ENCODE measurements around the gene ATF6B. TPM values are rescaled to one million over a fixed set of nuclear protein-coding genes. Genes with fewer than 3 reads are reported as not detected.
"Not testable (repeated sequence)": the region's sequence is repeated elsewhere in the genome, so short reads cannot be mapped to it uniquely, and the experiment has no call there.

Gene ATF6B
- total RNA-seq, 8 experiments from 2014 or later: 25.6 to 59.0 (median 45.1) TPM

- no peaks in the 10 kb centered on the region for H3K4me1 ChIP-seq (replicated peaks in 1 of 2)
- ATAC-seq (replicated peaks in 6 of 8): no peak
- no peak overlapping the region for H3K27ac ChIP-seq
- WGBS, 10 experiments: 88 to 100% (median 91%) methylated on average over 2 to 5 of the region's 10 CpGs; no CpG with 5 or more reads in 6 of the 10 experiments
- no peak overlapping the region for H3K4me3 ChIP-seq
- in situ Hi-C loops (cut with MboI; ENCODE audit: low pct_unique_long_range_greater_than_20kb in 2 of 9, low sequenced_read_pairs in 9 of 9, unreplicated experiment in 9 of 9): no loop called here
Measured at GRCh38 chr6:32073613-32074012, 54.4 kb downstream of the ATF6B start.

GRCh38 chr6:32073101-32073500, 54.9 kb downstream of the ATF6B start:
- Histone ChIP-seq H3K4me3 (no peak overlapping the region), H3K27ac (no peak overlapping the region), H3K4me1 (replicated peaks in 1 of 2) (no peaks in the 10 kb centered on the region)
- WGBS, 10 experiments: 0 to 100% (median 58%) methylated on average over 1 to 3 of the region's 3 CpGs; no CpG with 5 or more reads in 3 of the 10 experiments
- no peak for ATAC-seq (replicated peaks in 6 of 8)
- in situ Hi-C loops (cut with MboI; ENCODE audit: low pct_unique_long_range_greater_than_20kb in 2 of 9, low sequenced_read_pairs in 9 of 9, unreplicated experiment in 9 of 9): no loop called here

GRCh38 chr6:32070814-32071543, 57.1 kb downstream of the ATF6B start:
- H3K27ac ChIP-seq: no peak overlapping the region
- ATAC-seq (replicated peaks in 6 of 8): no peak
- no peak overlapping the region for H3K4me3 ChIP-seq
- 60 to 100% (median 80%) methylated on average over 1 to 5 of the region's 16 CpGs; no CpG with 5 or more reads in 3 of the 10 experiments for WGBS, 10 experiments
- no peaks in the 10 kb centered on the region for H3K4me1 ChIP-seq (replicated peaks in 1 of 2)
- in situ Hi-C loops (cut with MboI; ENCODE audit: low pct_unique_long_range_greater_than_20kb in 2 of 9, low sequenced_read_pairs in 9 of 9, unreplicated experiment in 9 of 9): no loop called here

DNA sequence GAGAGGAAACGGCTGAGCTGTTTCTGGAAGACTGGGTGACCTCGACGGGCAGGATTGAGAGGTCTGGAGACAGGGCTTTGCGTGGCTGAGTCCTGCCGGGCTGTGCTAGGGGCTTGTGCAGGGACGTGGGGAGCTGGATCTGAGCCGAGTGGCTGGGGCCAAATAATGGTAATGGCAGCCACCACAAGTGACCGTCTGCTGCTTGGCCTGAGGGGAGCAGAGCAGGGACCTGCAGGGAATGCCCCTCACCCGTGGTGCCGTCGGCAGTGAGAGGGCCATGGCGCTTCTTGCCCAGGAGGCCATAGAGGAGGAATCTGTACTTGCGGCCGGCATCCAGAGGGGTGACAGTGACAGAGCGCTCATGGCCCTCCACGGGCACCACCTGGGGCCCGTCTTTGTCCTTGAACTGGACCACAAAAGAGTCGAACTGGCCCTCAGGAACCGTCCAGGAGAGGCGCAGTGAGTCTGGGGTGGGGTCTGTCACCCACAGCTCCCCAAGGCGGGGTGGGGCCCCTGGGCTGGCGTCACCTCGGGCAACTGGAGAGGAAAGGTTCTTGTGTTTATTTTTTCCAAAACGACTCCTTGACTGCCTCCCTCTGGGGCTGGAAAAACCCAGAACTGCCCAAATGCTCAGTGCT, 58.0 kb downstream of the ATF6B start:
- peak in 3 of 8 experiments; percentile 19 to 24 (median 23) for ATAC-seq (replicated peaks in 6 of 8)
- in situ Hi-C loops (cut with MboI; ENCODE audit: low pct_unique_long_range_greater_than_20kb in 2 of 9, low sequenced_read_pairs in 9 of 9, unreplicated experiment in 9 of 9): no loop called here
- Histone ChIP-seq H3K27ac (no peak overlapping the region), H3K4me1 (replicated peaks in 1 of 2) (no peaks in the 10 kb centered on the region), H3K4me3 (no peak overlapping the region)
- WGBS, 10 experiments: 0 to 85% (median 68%) methylated on average over 1 to 8 of the region's 24 CpGs; no CpG with 5 or more reads in 6 of the 10 experiments

GRCh38 chr6:32069460-32069859, 58.6 kb downstream of the ATF6B start:
- Histone ChIP-seq H3K4me3 (no peak overlapping the region), H3K27ac (no peak overlapping the region), H3K4me1 (replicated peaks in 1 of 2) (no peaks in the 10 kb centered on the region)
- in situ Hi-C loops (cut with MboI; ENCODE audit: low pct_unique_long_range_greater_than_20kb in 2 of 9, low sequenced_read_pairs in 9 of 9, unreplicated experiment in 9 of 9): no loop called here
- WGBS, 10 experiments: 57 to 100% (median 84%) methylated on average over 2 to 11 of the region's 17 CpGs; no CpG with 5 or more reads in 5 of the 10 experiments
- peak in 4 of 8 experiments; percentile 21 to 34 (median 28) for ATAC-seq (replicated peaks in 6 of 8)

DNA sequence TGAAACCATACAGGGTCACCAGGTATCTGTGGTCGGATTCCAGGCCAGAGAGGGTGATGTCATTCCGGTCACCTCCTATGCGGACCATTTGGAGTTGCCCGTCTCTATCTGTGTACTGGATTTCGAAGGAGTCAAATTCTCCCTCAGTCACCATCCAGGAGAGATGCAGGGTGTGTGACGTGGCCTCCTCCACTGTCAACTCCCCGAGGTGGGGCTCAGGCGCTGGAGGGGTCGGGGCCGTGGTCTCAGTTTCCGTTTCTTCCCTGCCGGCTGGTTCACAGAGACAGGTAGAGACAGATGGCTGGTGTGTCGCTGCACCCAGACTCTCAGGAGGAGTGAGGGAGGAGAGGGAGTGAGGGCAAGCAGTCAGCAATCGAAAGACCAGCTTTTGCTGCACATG, 59.2 kb downstream of the ATF6B start:
- Histone ChIP-seq H3K4me1 (replicated peaks in 1 of 2) (no peaks in the 10 kb centered on the region), H3K4me3 (no peak overlapping the region), H3K27ac (no peak overlapping the region)
- no peak for ATAC-seq (replicated peaks in 6 of 8)
- WGBS, 10 experiments: 20 to 93% (median 82%) methylated on average over 1 to 7 of the region's 14 CpGs; no CpG with 5 or more reads in 3 of the 10 experiments
- in situ Hi-C loops (cut with MboI; ENCODE audit: low pct_unique_long_range_greater_than_20kb in 2 of 9, low sequenced_read_pairs in 9 of 9, unreplicated experiment in 9 of 9): no loop called here

DNA sequence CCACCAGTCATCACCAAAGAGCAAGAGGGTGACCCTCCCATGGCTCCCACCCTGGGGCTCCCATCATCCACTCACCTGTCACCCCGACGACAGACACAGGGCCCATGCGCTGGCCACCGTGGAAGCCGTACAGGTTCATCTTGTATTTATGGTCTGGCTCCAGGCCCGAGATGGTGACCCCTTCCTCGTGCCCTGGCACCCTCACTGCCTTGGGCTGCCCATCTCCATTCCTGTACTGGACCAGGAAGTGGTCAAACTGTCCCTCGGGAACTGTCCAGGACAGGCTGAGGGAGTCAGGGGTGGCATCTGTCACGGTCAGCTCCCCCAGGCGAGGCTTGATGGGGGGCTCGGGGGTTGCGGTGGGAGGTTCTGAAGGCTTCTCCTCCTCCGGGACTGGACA, 59.7 kb downstream of the ATF6B start:
- in situ Hi-C loops (cut with MboI; ENCODE audit: low pct_unique_long_range_greater_than_20kb in 2 of 9, low sequenced_read_pairs in 9 of 9, unreplicated experiment in 9 of 9); H3K4me3 ChIP-seq: not testable (repeated sequence)

GRCh38 chr6:32067521-32067920, 60.5 kb downstream of the ATF6B start:
- in situ Hi-C loops (cut with MboI; ENCODE audit: low pct_unique_long_range_greater_than_20kb in 2 of 9, low sequenced_read_pairs in 9 of 9, unreplicated experiment in 9 of 9); H3K27ac ChIP-seq; H3K4me3 ChIP-seq; H3K4me1 ChIP-seq (replicated peaks in 1 of 2); ATAC-seq (replicated peaks in 6 of 8): not testable (repeated sequence)
- 100% methylated on average over 1 of the region's 19 CpGs; no CpG with 5 or more reads in 9 of the 10 experiments for WGBS, 10 experiments

More for the DNA sequence above, 59.7 kb downstream of the ATF6B start:
- H3K27ac ChIP-seq; H3K4me1 ChIP-seq (replicated peaks in 1 of 2); ATAC-seq (replicated peaks in 6 of 8): not testable (repeated sequence)
- 79 to 94% methylated on average over 3 to 4 of the region's 13 CpGs; no CpG with 5 or more reads in 8 of the 10 experiments for WGBS, 10 experiments

Other genes with a start within 250 kb of the ATF6B start
- gene SLC44A4, start 249.2 kb downstream of the ATF6B start, total RNA-seq: 1 to 10 TPM in 2 of 8 experiments, under 1 TPM in 5, not detected in 1; 0.07 to 1.0 (median 0.41) TPM
- gene EHMT2, start 230.5 kb downstream of the ATF6B start, total RNA-seq: 100 to 1,000 TPM in 1 of 8 experiments, 10 to 100 TPM in 7; 19.9 to 112 (median 60.3) TPM
- 10 to 100 TPM in 6 of 8 experiments, 1 to 10 TPM in 2; 1.9 to 34.9 (median 15.9) TPM for gene ZBTB12, start 226.2 kb downstream of the ATF6B start, total RNA-seq
- 10 to 100 TPM in 1 of 8 experiments, 1 to 10 TPM in 6, under 1 TPM in 1; 0.67 to 55.1 (median 1.8) TPM for gene C2, start 200.5 kb downstream of the ATF6B start, total RNA-seq
- gene CFB, start 182.2 kb downstream of the ATF6B start, total RNA-seq: 100 to 1,000 TPM in 1 of 8 experiments, 10 to 100 TPM in 3, 1 to 10 TPM in 4; 2.3 to 300 (median 12.7) TPM
- 10 to 100 TPM; 50.3 to 91.1 (median 72.3) TPM for gene NELFE, start 169.3 kb downstream of the ATF6B start, total RNA-seq
- 10 to 100 TPM; 30.6 to 68.4 (median 52.9) TPM for gene SKIC2, start 169.1 kb downstream of the ATF6B start, total RNA-seq
- 10 to 100 TPM; 15.3 to 26.9 (median 22.9) TPM for gene DXO, start 156.1 kb downstream of the ATF6B start, total RNA-seq
- 100 to 1,000 TPM in 1 of 8 experiments, 10 to 100 TPM in 4, 1 to 10 TPM in 3; 3.1 to 631 (median 17.1) TPM for gene C4A, start 146.2 kb downstream of the ATF6B start, total RNA-seq
- 100 to 1,000 TPM in 1 of 8 experiments, 10 to 100 TPM in 4, 1 to 10 TPM in 3; 2.5 to 575 (median 14.2) TPM for gene C4B, start 113.5 kb downstream of the ATF6B start, total RNA-seq
- gene CYP21A2, start 89.8 kb downstream of the ATF6B start, total RNA-seq: 1 to 10 TPM in 2 of 8 experiments, under 1 TPM in 6; 0.16 to 8.7 (median 0.77) TPM
- gene TNXB, start 18.9 kb downstream of the ATF6B start, total RNA-seq: 10 to 100 TPM in 2 of 8 experiments, 1 to 10 TPM in 5, under 1 TPM in 1; 0.81 to 84.8 (median 3.1) TPM
- 10 to 100 TPM in 1 of 8 experiments, 1 to 10 TPM in 7; 4.4 to 11.9 (median 6.4) TPM for gene FKBPL, start 2.0 kb upstream of the ATF6B start, total RNA-seq
- gene PRRT1, start 23.7 kb upstream of the ATF6B start, total RNA-seq: 1 to 10 TPM in 4 of 8 experiments, under 1 TPM in 4; 0.50 to 2.9 (median 1.1) TPM
- 10 to 100 TPM; 18.9 to 41.5 (median 30.9) TPM for gene PPT2, start 25.9 kb upstream of the ATF6B start, total RNA-seq
- gene EGFL8, start 36.3 kb upstream of the ATF6B start, total RNA-seq: 10 to 100 TPM in 4 of 8 experiments, 1 to 10 TPM in 4; 5.6 to 23.9 (median 9.9) TPM
- gene AGPAT1, start 47.8 kb upstream of the ATF6B start, total RNA-seq: 10 to 100 TPM; 44.5 to 84.4 (median 67.4) TPM
- 100 to 1,000 TPM in 4 of 8 experiments, 10 to 100 TPM in 4; 40.1 to 152 (median 98.5) TPM for gene RNF5, start 50.2 kb upstream of the ATF6B start, total RNA-seq
- gene AGER, start 56.0 kb upstream of the ATF6B start, total RNA-seq: 10 to 100 TPM in 1 of 8 experiments, 1 to 10 TPM in 7; 1.4 to 11.8 (median 5.3) TPM
- 10 to 100 TPM; 25.9 to 78.8 (median 48.0) TPM for gene PBX2, start 62.0 kb upstream of the ATF6B start, total RNA-seq
- 1 to 10 TPM in 7 of 8 experiments, under 1 TPM in 1; 0.60 to 7.7 (median 1.4) TPM for gene GPSM3, start 64.4 kb upstream of the ATF6B start, total RNA-seq
- gene NOTCH4, start 95.8 kb upstream of the ATF6B start, total RNA-seq: 1 to 10 TPM; 1.3 to 6.7 (median 4.5) TPM
- gene TSBP1, start 243.7 kb upstream of the ATF6B start, total RNA-seq: under 1 TPM in 5 of 8 experiments, not detected in 3; 0.09 to 0.76 (median 0.41) TPM

Measured in motor neuron (in vitro differentiated cells).